Cardiac muscle cell (in vitro differentiated cells and primary cell): ENCODE data around the gene BCKDK. TPM values are rescaled to one million over a fixed set of nuclear protein-coding genes. Genes with fewer than 3 reads are reported as not detected.

ENCODE experiments used
- DNase-seq, 2 donors: peaks; one replicate each; pipeline versions ENCODE4 v3.0.0 to v3.0.0-alpha.2; 2010 to 2017; ENCODE audit warnings: low read depth in 1 of 2, low spot score in 1 of 2
- H3K27ac ChIP-seq: fragments of 200-600 bp; sonication (generic); 2 replicates; pipeline ENCODE4 v1.5.1; 2016
- H3K27me3 ChIP-seq: fragments of 200-600 bp; sonication (generic); 2 replicates; pipeline ENCODE4 v1.6.0; 2016; ENCODE audit warnings: control low read depth
- H3K36me3 ChIP-seq: fragments of 200-600 bp; sonication (generic); 2 replicates; pipeline ENCODE4 v1.5.1; 2016; ENCODE audit warnings: control low read depth
- H3K4me1 ChIP-seq: fragments of 200-600 bp; sonication (generic); 2 replicates; pipeline ENCODE4 v1.8.1; 2017; ENCODE audit warnings: low read depth, mild to moderate bottlenecking, mixed run types
- H3K4me3 ChIP-seq: fragments of 200-600 bp; sonication (generic); 2 replicates; pipeline ENCODE4 v1.5.1; 2016; ENCODE audit warnings: mild to moderate bottlenecking
- H3K9me3 ChIP-seq: fragments of 200-600 bp; sonication (generic); 2 replicates; pipeline ENCODE4 v1.5.1; 2017; ENCODE audit warnings: low read depth, mild to moderate bottlenecking, control low read depth
- CTCF ChIP-seq: IDR thresholded peaks from 2 replicates; pipeline ENCODE4 v1.5.1; 2012; ENCODE audit warnings: low read depth, mild to moderate bottlenecking, low read length
- polyA plus RNA-seq: library from polyadenylated mRNA; unstranded; fragments of >200 nt; fragmentation: Nextera tagmentation; extraction: Ambion mirVana; gene quantifications from 2 replicates; pipeline ENCODE4 v1.2.1, GENCODE V29; 2016
- total RNA-seq: library from RNA; depleted of rRNA; stranded (reverse); fragments of >200 nt; gene quantifications from 2 replicates; pipeline ENCODE4 v1.2.3, GENCODE V29; 2016

Gene BCKDK
- total and polyA plus RNA-seq, 2 experiments from 2014 or later: 109 to 147 TPM

- no peak for TF ChIP-seq CTCF
- Histone ChIP-seq H3K4me1 (no peaks in the 10 kb centered on the region), H3K9me3 (no peaks in the 10 kb centered on the region), H3K4me3 (no peak overlapping the region), H3K36me3 (peaks cover 23% of the 10 kb centered on the region), H3K27ac (no peak overlapping the region), H3K27me3 (no peaks in the 10 kb centered on the region)
- no peak for DNase-seq
These were observed 3.8 kb downstream of the BCKDK start for GRCh38 chr16:31111881-31112466.

- Histone ChIP-seq H3K9me3 (no peaks in the 10 kb centered on the region), H3K27ac (no peak overlapping the region), H3K4me1 (no peaks in the 10 kb centered on the region), H3K27me3 (no peaks in the 10 kb centered on the region), H3K36me3 (peaks cover 23% of the 10 kb centered on the region), H3K4me3 (no peak overlapping the region)
- TF ChIP-seq CTCF: no peak
- DNase-seq: no peak
These were observed 4.5 kb downstream of the BCKDK start for GRCh38 chr16:31112711-31113110.

- no peak for TF ChIP-seq CTCF
- Histone ChIP-seq H3K9me3 (no peaks in the 10 kb centered on the region), H3K27ac (peak overlapping the region; percentile 66), H3K27me3 (no peaks in the 10 kb centered on the region), H3K4me1 (peaks cover 1% of the 10 kb centered on the region), H3K4me3 (no peak overlapping the region), H3K36me3 (peaks cover 23% of the 10 kb centered on the region)
- no peak for DNase-seq
These were observed 5.2 kb downstream of the BCKDK start for GRCh38 chr16:31113121-31114120.

GRCh38 chr16:31114468-31114867 lies 6.3 kb downstream of the BCKDK start:
- no peak for DNase-seq
- H3K4me1 ChIP-seq: peaks cover 7% of the 10 kb centered on the region
- no peaks in the 10 kb centered on the region for H3K9me3 ChIP-seq
- no peaks in the 10 kb centered on the region for H3K27me3 ChIP-seq
- H3K4me3 ChIP-seq: no peak overlapping the region
- TF ChIP-seq CTCF: no peak
- H3K36me3 ChIP-seq: peaks cover 28% of the 10 kb centered on the region
- H3K27ac ChIP-seq: peak overlapping the region; percentile 45

GRCh38 chr16:31117384-31118222 lies 9.4 kb downstream of the BCKDK start, which contains the start of gene KAT8:
Gene KAT8 (plus strand): TSS chr16:31117664. CDS start chr16:31117682, 18 bp downstream.
- TF ChIP-seq CTCF: no peak
- H3K4me1 ChIP-seq: peaks cover 7% of the 10 kb centered on the region
- DNase-seq: peak; percentile 99
- peak within 1 kb of the TSS; percentile 94 for H3K27ac ChIP-seq
- H3K27me3 ChIP-seq: no peaks in the 10 kb centered on the region
- H3K9me3 ChIP-seq: no peaks in the 10 kb centered on the region
- H3K36me3 ChIP-seq: peaks cover 23% of the 10 kb centered on the region
- peak within 1 kb of the TSS; percentile 96 for H3K4me3 ChIP-seq
